A549 (cell line): Measurements from ENCODE around the gene TRDN. TPM values are rescaled to one million over a fixed set of nuclear protein-coding genes. Genes with fewer than 3 reads are reported as not detected.
"Not testable (repeated sequence)": the region's sequence is repeated elsewhere in the genome, so short reads cannot be mapped to it uniquely, and the experiment has no call there.

Source experiments
- ATAC-seq, 2 experiments: fragments of 200-7000 bp in 1 of 2; fragments of >200 bp in 1 of 2; cut with Nextera tagmentation in 1 of 2; cut with Tn5 transposase in 1 of 2; 3 replicates each; pipeline versions ENCODE4 v1.8.0 to v1.9.1; 2018 to 2020; ENCODE audit warnings: mild to moderate bottlenecking in 1 of 2, moderate library complexity in 1 of 2
- CTCF ChIA-PET: fragments of 300-600 bp; sonication (Branson Sonifier 250); formaldehyde crosslinking; extraction: SDS; loops from one replicate; lab custom pipeline; 2021; ENCODE audit warnings: antibody characterized with exemption, inconsistent platforms; lab: Yijun Ruan, JAX
- POLR2A ChIA-PET: fragments of 350-600 bp; formaldehyde crosslinking; extraction: SDS; loops from one replicate; lab custom pipeline; 2021; ENCODE audit warnings: antibody characterized with exemption, inconsistent platforms; lab: Yijun Ruan, JAX
- DNase-seq, 2 experiments: peaks; one replicate each; pipeline versions ENCODE4 v3.0.0 to v3.0.0-alpha.2; 2011 to 2016; ENCODE audit warnings: low read depth in 1 of 2, low spot score in 1 of 2
- FAIRE-seq: peaks from 2 replicates; lab custom pipeline; 2011; peaks lifted over from hg19 to GRCh38; lab: Jason Lieb, UNC
- H3K27ac ChIP-seq, 2 experiments: fragments of >200 bp; sonication (Bioruptor Twin); formaldehyde crosslinking; 3 replicates each; pipeline ENCODE4 v1.5.1; 2016 to 2017
- H3K4me1 ChIP-seq: fragments of >200 bp; sonication (Bioruptor Twin); formaldehyde crosslinking; 3 replicates; pipeline ENCODE4 v1.6.1; 2016
- H3K4me2 ChIP-seq: fragments of >200 bp; sonication (Bioruptor Twin); formaldehyde crosslinking; 3 replicates; pipeline ENCODE4 v1.6.1; 2016
- H3K4me3 ChIP-seq: fragments of >200 bp; sonication (Bioruptor Twin); formaldehyde crosslinking; 3 replicates; pipeline ENCODE4 v1.5.1; 2016
- H3K9me3 ChIP-seq: fragments of >200 bp; sonication (Bioruptor Twin); formaldehyde crosslinking; 3 replicates; pipeline ENCODE4 v1.6.1; 2016
- ATOH8 ChIP-seq: fragments of 250-450 bp; sonication (Bioruptor Pico); IDR thresholded peaks from 2 replicates; pipeline ENCODE4 v1.5.0; 2020; ENCODE audit warnings: low read depth, mild to moderate bottlenecking, moderate library complexity
- CHD2 ChIP-seq: fragments of 150-350 bp; IDR thresholded peaks from 2 replicates; pipeline ENCODE4 v1.6.1; 2014; ENCODE audit warnings: low read length; ENCODE audit not compliant: partially characterized antibody
- CTCF ChIP-seq: fragments of >200 bp; sonication (Bioruptor Twin); formaldehyde crosslinking; IDR thresholded peaks from 3 replicates; pipeline ENCODE4 v1.5.1; 2016
- EHMT2 ChIP-seq: fragments of 200-600 bp; sonication (generic); IDR thresholded peaks from 2 replicates; pipeline ENCODE4 v1.6.1; 2016; ENCODE audit warnings: antibody characterized with exemption, low read depth, mild to moderate bottlenecking, moderate library complexity
- FOSL2 ChIP-seq, 2 experiments: fragments of 450-650 bp in 1 of 2; fragments of >200 bp in 1 of 2; sonication (Bioruptor Twin) in 1 of 2; formaldehyde crosslinking; IDR thresholded peaks; 2 replicates each; pipeline versions ENCODE4 v1.5.0 to v1.6.1; 2016 to 2020; ENCODE audit warnings: mild to moderate bottlenecking in 1 of 2, moderate library complexity in 1 of 2
- FOXS1 ChIP-seq: fragments of 250-450 bp; sonication (Bioruptor Pico); IDR thresholded peaks from 2 replicates; pipeline ENCODE4 v1.5.0; 2020; ENCODE audit warnings: mild to moderate bottlenecking, moderate library complexity
- HOXB5 ChIP-seq: fragments of 250-450 bp; sonication (Bioruptor Pico); IDR thresholded peaks from 2 replicates; pipeline ENCODE4 v1.5.0; 2020; ENCODE audit warnings: mild to moderate bottlenecking, moderate library complexity
- JUN ChIP-seq, 2 experiments: fragments of >200 bp; sonication (Bioruptor Twin); formaldehyde crosslinking; IDR thresholded peaks; 2 replicates in 1 of 2; 3 replicates in 1 of 2; pipeline ENCODE4 v1.6.1; 2016 to 2017
- JUNB ChIP-seq: fragments of >200 bp; sonication (Bioruptor Twin); formaldehyde crosslinking; IDR thresholded peaks from 2 replicates; pipeline ENCODE4 v1.6.1; 2016
- KDM1A ChIP-seq: fragments of 200-600 bp; sonication (generic); IDR thresholded peaks from 2 replicates; pipeline ENCODE4 v1.6.1; 2016; ENCODE audit warnings: low read depth, mild to moderate bottlenecking
- MYC ChIP-seq: IDR thresholded peaks from 2 replicates; pipeline ENCODE4 v1.6.1; 2012; ENCODE audit warnings: mild to moderate bottlenecking, inconsistent platforms, low read length, improper control_type of control experiment, borderline replicate concordance
- PBX3 ChIP-seq: IDR thresholded peaks from 2 replicates; pipeline ENCODE4 v1.6.1; 2012
- RAD21 ChIP-seq, 2 experiments: fragments of >200 bp in 1 of 2; sonication (Bioruptor Twin) in 1 of 2; formaldehyde crosslinking in 1 of 2; IDR thresholded peaks in 1 of 2; conservative IDR thresholded peaks in 1 of 2; 2 replicates in 1 of 2; 3 replicates in 1 of 2; pipeline ENCODE4 v1.6.1; 2012 to 2018; ENCODE audit warnings: inconsistent platforms in 1 of 2
- REST ChIP-seq: fragments of 200-600 bp; sonication (generic); IDR thresholded peaks from 2 replicates; pipeline ENCODE4 v1.6.1; 2016; ENCODE audit warnings: antibody characterized with exemption, mild to moderate bottlenecking, moderate library complexity
- RFX5 ChIP-seq: fragments of 450-650 bp; IDR thresholded peaks from 2 replicates; pipeline ENCODE4 v1.7.1; 2014; ENCODE audit warnings: antibody characterized with exemption, mild to moderate bottlenecking, moderate library complexity
- RNF2 ChIP-seq: fragments of 200-600 bp; sonication (generic); IDR thresholded peaks from 2 replicates; pipeline ENCODE4 v1.6.1; 2016; ENCODE audit warnings: low read depth, mild to moderate bottlenecking, antibody characterized with exemption, moderate library complexity, borderline replicate concordance
- SMC3 ChIP-seq: fragments of >200 bp; sonication (Bioruptor Twin); formaldehyde crosslinking; IDR thresholded peaks from 3 replicates; pipeline ENCODE4 v1.6.1; 2018; ENCODE audit warnings: inconsistent platforms
- TP53 ChIP-seq: fragments of 250-450 bp; sonication (Bioruptor Pico); IDR thresholded peaks from 2 replicates; pipeline ENCODE4 v1.5.0; 2021; ENCODE audit warnings: mild to moderate bottlenecking, moderate library complexity
- ZC3H11A ChIP-seq: fragments of 450-650 bp; IDR thresholded peaks from 2 replicates; pipeline ENCODE4 v1.6.1; 2014; ENCODE audit warnings: antibody characterized with exemption, mild to moderate bottlenecking
- ZNF302 ChIP-seq: fragments of 250-450 bp; sonication (Bioruptor Pico); IDR thresholded peaks from 2 replicates; pipeline ENCODE4 v1.9.0; 2021; ENCODE audit warnings: inconsistent platforms, mild to moderate bottlenecking, moderate library complexity
- WGBS: methylation state at CpG from one replicate; pipeline ENCODE4 v1.1.6; 2017; ENCODE audit errors: missing lambda C conversion rate; 5-methylcytosine and 5-hydroxymethylcytosine counted together
- polyA plus RNA-seq, 4 experiments: library from polyadenylated mRNA; depleted of rRNA in 3 of 4; stranded (reverse); fragments of >200 nt; fragmentation: RNase III in 1 of 4; extraction: RNeasy Plus Mini Kit Qiagen cat#74134 plus additional on column Dnase treatment in 1 of 4; gene quantifications; 2 replicates in 3 of 4; 3 replicates in 1 of 4; pipeline ENCODE4 v1.2.3, GENCODE V29; 2011 to 2017

TRDN gene
- polyA plus RNA-seq, 2 of the 4 experiments (the other 2 are of a cell fraction): not detected

GRCh38 chr6:123557474-123557873 is 79.3 kb downstream of the TRDN start:
- CTCF ChIA-PET, FAIRE-seq: not testable (repeated sequence)

GRCh38 chr6:123551939-123552707 is 84.6 kb downstream of the TRDN start:
- no peak for ATAC-seq
- WGBS: 21% methylated on average over 4 of the region's 4 CpGs

More at GRCh38 chr6:123557474-123557873, 79.3 kb downstream of the TRDN start:
- DNase-seq, POLR2A ChIA-PET, H3K9me3 ChIP-seq, H3K4me2 ChIP-seq, H3K4me3 ChIP-seq, ATAC-seq, H3K27ac ChIP-seq, H3K4me1 ChIP-seq: not testable (repeated sequence)
- WGBS: 59% methylated on average over 12 of the region's 12 CpGs

GRCh38 chr6:123550052-123550617 is 86.6 kb downstream of the TRDN start:
- Histone ChIP-seq H3K4me1 (no peaks in the 10 kb centered on the region), H3K4me2 (no peak overlapping the region), H3K9me3 (no peaks in the 10 kb centered on the region), H3K27ac (no peak overlapping the region), H3K4me3 (no peak overlapping the region)
- no peak for ATAC-seq
- CTCF ChIA-PET: no interaction called here
- WGBS: 15% methylated on average over 2 of the region's 2 CpGs
- DNase-seq: peak in 1 of 2 experiments; percentile 11
- no peak for FAIRE-seq
- POLR2A ChIA-PET: no interaction called here
- TF ChIP-seq ZC3H11A (no peak), FOXS1 (CRISPR knock-in tag) (no peak), FOSL2 (IDR thresholded peaks at IDR 0.05) (no peak), FOSL2 (CRISPR knock-in tag; IDR thresholded peaks at IDR 0.05) (no peak), TP53 (CRISPR knock-in tag) (no peak), HOXB5 (CRISPR knock-in tag) (no peak), CHD2 (no peak), JUN (IDR thresholded peaks at IDR 0.05) (no peak), REST (no peak), RAD21 (conservative IDR thresholded peaks at IDR 0.05 in 1 of 2, IDR thresholded peaks at IDR 0.05 in 1 of 2) (no peak), KDM1A (no peak), SMC3 (no peak), ZNF302 (no peak), MYC (no peak)

More at GRCh38 chr6:123551939-123552707, 84.6 kb downstream of the TRDN start:
- FAIRE-seq (no peak), DNase-seq (no peak)
- no peak for TF ChIP-seq RNF2
- TF ChIP-seq ZNF302: no peak
- TF ChIP-seq PBX3: no peak
- TF ChIP-seq RFX5: no peak
- no peak for TF ChIP-seq TP53 (CRISPR knock-in tag)
- no peak for TF ChIP-seq ATOH8 (CRISPR knock-in tag)
- no peak for TF ChIP-seq EHMT2
- TF ChIP-seq JUNB: no peak
- TF ChIP-seq CTCF: no peak
- TF ChIP-seq CHD2: no peak
- H3K4me1 ChIP-seq: no peaks in the 10 kb centered on the region
- no peak overlapping the region for H3K4me2 ChIP-seq
- no peaks in the 10 kb centered on the region for H3K9me3 ChIP-seq
- H3K4me3 ChIP-seq: no peak overlapping the region
- CTCF ChIA-PET: no interaction called here
- POLR2A ChIA-PET: no interaction called here
- no peak overlapping the region for H3K27ac ChIP-seq
